PC-3 (cell line): ENCODE results near the gene PPP1R12A.

Source experiments
- CTCF ChIP-seq: fragments of 300-600 bp; sonication (generic); conservative IDR thresholded peaks from 2 replicates; pipeline ENCODE4 v1.5.1; 2017; ENCODE audit warnings: antibody characterized with exemption, low read depth, mild to moderate bottlenecking, low read length
- EZH2 ChIP-seq: fragments of 300-600 bp; sonication (generic); IDR thresholded peaks from one replicate; pipeline ENCODE4 v1.6.1; 2017; ENCODE audit warnings: antibody characterized with exemption, mild to moderate bottlenecking, low read length; ENCODE audit not compliant: unreplicated experiment

DNA sequence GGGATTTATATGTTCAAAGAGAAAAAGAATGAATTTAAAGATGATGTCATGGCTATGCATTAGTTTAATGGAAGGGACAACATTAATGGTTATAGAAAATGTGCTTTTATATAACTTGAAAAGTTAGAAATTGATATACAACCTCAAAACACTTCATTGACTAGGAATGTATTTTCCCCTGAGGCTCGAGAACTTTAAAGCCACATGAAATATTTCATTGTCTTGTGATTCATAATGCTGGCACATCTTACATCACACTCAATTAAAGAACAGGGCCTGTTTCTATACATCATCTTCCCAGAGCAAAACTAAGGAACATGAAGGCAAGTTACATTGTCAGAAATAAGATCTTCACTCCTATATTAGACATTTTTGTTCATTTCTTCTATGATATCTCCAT is 208.9 kb downstream of the PPP1R12A start:
- TF ChIP-seq CTCF (no peak), EZH2 (no peak)
